Adrenal gland (tissue), 5 donors: ENCODE results near the gene VIPR2.

Experiments used
- CTCF ChIP-seq, 6 experiments: fragments of 450-650 bp in 4 of 6; fragments of 200-600 bp in 2 of 6; sonication (generic) in 1 of 6; IDR thresholded peaks; 1 replicate in 5 of 6; 2 replicates in 1 of 6; pipeline versions ENCODE4 v1.5.1 to v1.8.0; 2016 to 2021; ENCODE audit warnings: antibody characterized with exemption in 6 of 6, mild to moderate bottlenecking in 2 of 6, moderate library complexity in 1 of 6
- POLR2A ChIP-seq, 2 donors: fragments of 450-650 bp; IDR thresholded peaks; one replicate each; pipeline ENCODE4 v1.6.1; 2017; ENCODE audit warnings: antibody characterized with exemption in 2 of 2, mild to moderate bottlenecking in 2 of 2, moderate library complexity in 1 of 2
- donor health status: DM: no; HTN: no; CAD: no.

GRCh38 chr7:158991824-158992621 lies 152.6 kb downstream of the VIPR2 start:
- TF ChIP-seq CTCF (IDR thresholded peaks at IDR 0.05) (no peak), POLR2A (IDR thresholded peaks at IDR 0.05) (no peak)
